HCT116 (cell line): ENCODE data around the gene UVSSA. TPM values are rescaled to one million over a fixed set of nuclear protein-coding genes. Genes with fewer than 3 reads are reported as not detected.

Source experiments
- ATAC-seq: fragments of 200-7000 bp; cut with Tn5 transposase; 2 replicates; pipeline ENCODE4 v1.9.1; 2020; ENCODE audit warnings: mild to moderate bottlenecking, moderate library complexity
- BruUV-seq: library from RNA; stranded (reverse); fragments of 400-500 nt; replicated peaks from 2 replicates; lab custom pipeline; 2021; lab: Mats Ljungman, UMichigan
- CTCF ChIA-PET: fragments of 300-600 bp; sonication (Branson Sonifier 250); formaldehyde crosslinking; loops from one replicate; lab custom pipeline; 2021; ENCODE audit warnings: antibody characterized with exemption; lab: Charles Lee
- POLR2A ChIA-PET: fragments of 300-600, 350-600 bp; sonication (Branson Sonifier 250); formaldehyde crosslinking; loops from one replicate; lab custom pipeline; 2021; ENCODE audit warnings: antibody characterized with exemption; lab: Charles Lee
- RAD21 ChIA-PET, 2 experiments: fragments of 300-600 bp; sonication (Branson Sonifier 250); formaldehyde crosslinking; loops; one replicate each; lab custom pipeline; 2023; ENCODE audit warnings: low total read pairs in 2 of 2; ENCODE audit not compliant: uncharacterized antibody in 2 of 2, unreplicated experiment in 2 of 2, low non-redundant PET in 1 of 2; lab: Charles Lee
- DNase-seq: peaks from one replicate; pipeline ENCODE4 v3.0.0-alpha.2; 2010; ENCODE audit warnings: low read depth, low spot score
- H2AFZ ChIP-seq: fragments of 200-600 bp; shearing (Covaris generic), sonication (generic); 2 replicates; pipeline ENCODE4 v1.6.1; 2017; ENCODE audit warnings: low read depth, mixed run types, mixed read lengths, antibody characterized with exemption, low read length; ENCODE audit not compliant: poor library complexity, severe bottlenecking
- H3K27ac ChIP-seq: 2 replicates; pipeline ENCODE4 v1.5.1; 2012; ENCODE audit warnings: low read depth, low read length
- H3K27me3 ChIP-seq: fragments of 200-600 bp; sonication (generic); 2 replicates; pipeline ENCODE4 v1.6.1; 2016; ENCODE audit warnings: mixed run types, low read length, mixed read lengths; ENCODE audit not compliant: insufficient read depth
- H3K36me3 ChIP-seq, 2 experiments: fragments of 200-500 bp in 1 of 2; fragments of 200-600 bp in 1 of 2; sonication (Bioruptor generic) in 1 of 2; sonication (generic) in 1 of 2; 2 replicates each; pipeline versions ENCODE4 v1.5.1 to v1.6.1; 2014 to 2016; ENCODE audit warnings: low read length in 2 of 2, inconsistent platforms in 1 of 2, mixed read lengths in 1 of 2, mixed run types in 1 of 2; ENCODE audit not compliant: insufficient read depth in 2 of 2, control insufficient read depth in 1 of 2
- H3K4me1 ChIP-seq, 2 experiments: fragments of 200-600 bp in 1 of 2; sonication (generic) in 1 of 2; 2 replicates each; pipeline versions ENCODE4 v1.5.1 to v1.6.1; 2012 to 2017; ENCODE audit warnings: low read length in 2 of 2, inconsistent platforms in 1 of 2, mild to moderate bottlenecking in 1 of 2, mixed read lengths in 1 of 2, mixed run types in 1 of 2, moderate library complexity in 1 of 2; ENCODE audit not compliant: insufficient read depth in 2 of 2, control insufficient read depth in 1 of 2
- H3K4me2 ChIP-seq: fragments of 200-600 bp; sonication (generic); 2 replicates; pipeline ENCODE4 v1.6.1; 2017; ENCODE audit warnings: mixed run types, low read length, mixed read lengths
- H3K4me3 ChIP-seq, 2 experiments: fragments of 200-600 bp in 1 of 2; sonication (generic) in 1 of 2; replicated peaks in 1 of 2; 2 replicates each; pipeline ENCODE4 v1.5.1; 2011 to 2016; ENCODE audit warnings: low read length in 2 of 2, control low read depth in 1 of 2, low read depth in 1 of 2, mild to moderate bottlenecking in 1 of 2, mixed read lengths in 1 of 2, mixed run types in 1 of 2
- H3K79me2 ChIP-seq: fragments of 200-600 bp; sonication (generic); 2 replicates; pipeline ENCODE4 v1.6.1; 2017; ENCODE audit warnings: mild to moderate bottlenecking, mixed run types, low read length, moderate library complexity, mixed read lengths; ENCODE audit not compliant: insufficient read depth
- H3K9ac ChIP-seq: fragments of 200-600 bp; sonication (generic); 2 replicates; pipeline ENCODE4 v1.6.1; 2016; ENCODE audit warnings: low read length, mixed read lengths
- H3K9me2 ChIP-seq: fragments of 200-600 bp; sonication (generic), shearing (Covaris generic); 2 replicates; pipeline ENCODE4 v1.6.1; 2017; ENCODE audit warnings: mixed run types, mild to moderate bottlenecking, moderate library complexity; ENCODE audit not compliant: insufficient read depth
- H3K9me3 ChIP-seq, 2 experiments: fragments of 200-500 bp in 1 of 2; fragments of 200-600 bp in 1 of 2; sonication (Bioruptor generic) in 1 of 2; sonication (generic) in 1 of 2; 2 replicates each; pipeline ENCODE4 v1.6.1; 2014 to 2017; ENCODE audit warnings: low read length in 2 of 2, mixed read lengths in 2 of 2, inconsistent platforms in 1 of 2, low read depth in 1 of 2, mild to moderate bottlenecking in 1 of 2, mixed run types in 1 of 2, moderate library complexity in 1 of 2; ENCODE audit not compliant: control insufficient read depth in 1 of 2, insufficient read depth in 1 of 2
- H4K20me1 ChIP-seq: fragments of 200-600 bp; sonication (generic), shearing (Covaris generic); 2 replicates; pipeline ENCODE4 v1.6.1; 2017; ENCODE audit warnings: mixed run types, mild to moderate bottlenecking, moderate library complexity; ENCODE audit not compliant: insufficient read depth
- ATF3 ChIP-seq: IDR thresholded peaks from 2 replicates; pipeline ENCODE4 v1.6.1; 2012
- CBX3 ChIP-seq: IDR thresholded peaks from 2 replicates; pipeline ENCODE4 v1.6.1; 2012; ENCODE audit warnings: low read depth
- CEBPB ChIP-seq: IDR thresholded peaks from 2 replicates; pipeline ENCODE4 v1.6.1; 2012; ENCODE audit warnings: low read depth
- CTCF ChIP-seq, 3 experiments: fragments of 200-600 bp in 1 of 3; sonication (generic) in 1 of 3; IDR thresholded peaks in 2 of 3; conservative IDR thresholded peaks in 1 of 3; 2 replicates each; pipeline ENCODE4 v1.5.1; 2012 to 2017; ENCODE audit warnings: low read depth in 2 of 3, low read length in 2 of 3, antibody characterized with exemption in 1 of 3, borderline replicate concordance in 1 of 3, control low read depth in 1 of 3, mild to moderate bottlenecking in 1 of 3, mixed read lengths in 1 of 3, mixed run types in 1 of 3, moderate library complexity in 1 of 3; ENCODE audit not compliant: insufficient read depth in 1 of 3
- ELF1 ChIP-seq: IDR thresholded peaks from 2 replicates; pipeline ENCODE4 v1.6.1; 2012; ENCODE audit warnings: low read depth, borderline replicate concordance
- EZH2 ChIP-seq: fragments of 200-600 bp; sonication (generic); IDR thresholded peaks from 2 replicates; pipeline ENCODE4 v1.6.1; 2017; ENCODE audit warnings: antibody characterized with exemption, mixed run types
- EZH2phosphoT487 ChIP-seq: fragments of 200-600 bp; IDR thresholded peaks from 2 replicates; pipeline ENCODE4 v1.6.1; 2018; ENCODE audit warnings: antibody characterized with exemption, borderline replicate concordance
- FOSL1 ChIP-seq: IDR thresholded peaks from 2 replicates; pipeline ENCODE4 v1.6.1; 2012; ENCODE audit warnings: low read depth
- JUND ChIP-seq: IDR thresholded peaks from 2 replicates; pipeline ENCODE4 v1.6.1; 2012
- POLR2A ChIP-seq: IDR thresholded peaks from 2 replicates; pipeline ENCODE4 v1.7.0; 2011; ENCODE audit warnings: borderline replicate concordance; ENCODE audit not compliant: insufficient read depth, insufficient read length; ENCODE audit errors: extremely low read depth
- RAD21 ChIP-seq: IDR thresholded peaks from 2 replicates; pipeline ENCODE4 v1.6.1; 2012; ENCODE audit warnings: low read depth, mild to moderate bottlenecking
- REST ChIP-seq: IDR thresholded peaks from 2 replicates; pipeline ENCODE4 v1.6.1; 2012; ENCODE audit warnings: low read depth
- SIN3A ChIP-seq: IDR thresholded peaks from 2 replicates; pipeline ENCODE4 v1.6.1; 2012; ENCODE audit warnings: low read depth
- SRF ChIP-seq: IDR thresholded peaks from 2 replicates; pipeline ENCODE4 v1.6.1; 2012; ENCODE audit warnings: low read depth
- TCF7L2 ChIP-seq: IDR thresholded peaks from 2 replicates; pipeline ENCODE4 v1.7.0; 2011; ENCODE audit warnings: borderline replicate concordance, inconsistent platforms; ENCODE audit not compliant: insufficient read depth, insufficient read length; ENCODE audit errors: extremely low read depth
- YY1 ChIP-seq: IDR thresholded peaks from 2 replicates; pipeline ENCODE4 v1.6.1; 2011; ENCODE audit warnings: low read length, low read depth, moderate library complexity, mild to moderate bottlenecking; ENCODE audit not compliant: insufficient replicate concordance; ENCODE audit errors: extremely low read depth
- ZBTB33 ChIP-seq: IDR thresholded peaks from 2 replicates; pipeline ENCODE4 v1.6.1; 2011; ENCODE audit warnings: mild to moderate bottlenecking, low read length, moderate library complexity; ENCODE audit not compliant: insufficient replicate concordance; ENCODE audit errors: extremely low read depth
- ZFX ChIP-seq: fragments of 450-650 bp; IDR thresholded peaks from 2 replicates; pipeline ENCODE4 v1.6.1; 2017
- ZNF274 ChIP-seq: fragments of 200-500 bp; sonication (Bioruptor generic); IDR thresholded peaks from 2 replicates; pipeline ENCODE4 v1.6.1; 2014; ENCODE audit warnings: mild to moderate bottlenecking, low read depth, low read length, inconsistent platforms
- intact Hi-C: fragments of 100-400 bp; cut with micrococcal nuclease; formaldehyde crosslinking; loops from 2 replicates; pipeline ENCODE4 v1.10.0; 2022
- total RNA-seq: library from RNA; stranded (reverse); gene quantifications from one replicate; pipeline ENCODE4 v1.2.1, GENCODE V29; 2021; ENCODE audit not compliant: unreplicated experiment

The UVSSA gene
- total RNA-seq, 1 experiment from 2014 or later = 30.5 TPM

- Histone ChIP-seq H3K4me3 (no peak overlapping the region), H3K9me3 (no peaks in the 10 kb centered on the region), H3K79me2 (no peaks in the 10 kb centered on the region), H4K20me1 (no peaks in the 10 kb centered on the region), H3K9me2 (no peaks in the 10 kb centered on the region), H3K4me1 (no peaks in the 10 kb centered on the region), H2AFZ (no peak overlapping the region), H3K36me3 (no peaks in the 10 kb centered on the region), H3K27me3 (no peaks in the 10 kb centered on the region), H3K4me2 (no peak overlapping the region), H3K27ac (no peak overlapping the region), H3K9ac (no peak overlapping the region)
- ChIA-PET RAD21 (no interaction called here), POLR2A (no interaction called here), CTCF (no interaction called here)
- no peak for ATAC-seq
- no peak for DNase-seq
- intact Hi-C loops = no loop called here
- TF ChIP-seq EZH2 (no peak), TCF7L2 (no peak), ELF1 (no peak), CBX3 (no peak), JUND (no peak), RAD21 (no peak), FOSL1 (no peak), EZH2phosphoT487 (no peak), POLR2A (no peak), ZBTB33 (no peak), SIN3A (no peak), ATF3 (no peak), SRF (no peak), CTCF (IDR thresholded peaks at IDR 0.05 in 2 of 3, conservative IDR thresholded peaks at IDR 0.05 in 1 of 3; ENCODE audit: borderline replicate concordance in 1 of 3, insufficient read depth in 1 of 3, low read depth in 2 of 3, low read length in 2 of 3) (no peak), CEBPB (no peak), ZNF274 (no peak), ZFX (no peak), REST (no peak), YY1 (no peak)
- BruUV-seq = no TSS peak
Observed at GRCh38 chr4:1366371-1367229, 19.6 kb downstream of the UVSSA start.
